WTC11 (cell line): ENCODE results near the gene COL26A1. TPM values are rescaled to one million over a fixed set of nuclear protein-coding genes. Genes with fewer than 3 reads are reported as not detected.

Experiments
- ATAC-seq: fragments of 200-7000 bp; cut with Tn5 transposase; 2 replicates; pipeline ENCODE4 v1.10.0; 2021; ENCODE audit warnings: mild to moderate bottlenecking, moderate library complexity
- CTCF ChIA-PET: fragments of 300-600 bp; sonication (Branson Sonifier 250); formaldehyde crosslinking; loops from one replicate; lab custom pipeline; 2021; ENCODE audit warnings: antibody characterized with exemption; lab: Charles Lee
- POLR2A ChIA-PET: fragments of 350-600 bp; sonication (Branson Sonifier 250); formaldehyde crosslinking; loops from one replicate; lab custom pipeline; 2021; ENCODE audit warnings: antibody characterized with exemption; lab: Charles Lee
- DNase-seq: peaks from one replicate; pipeline ENCODE4 v3.0.0; 2021; ENCODE audit warnings: low spot score
- H3K27ac Mint-ChIP-seq: 2 replicates; pipeline ENCODE4 v1.8.0; 2021; ENCODE audit warnings: mixed read lengths
- H3K27me3 Mint-ChIP-seq: 2 replicates; pipeline ENCODE4 v1.8.0; 2021; ENCODE audit warnings: low read depth, mild to moderate bottlenecking, moderate library complexity, mixed read lengths
- H3K36me3 Mint-ChIP-seq: 2 replicates; pipeline ENCODE4 v1.8.0; 2021; ENCODE audit warnings: mixed read lengths
- H3K4me1 Mint-ChIP-seq: 2 replicates; pipeline ENCODE4 v1.8.0; 2022; ENCODE audit warnings: mixed read lengths
- H3K4me3 Mint-ChIP-seq: 2 replicates; pipeline ENCODE4 v1.8.0; 2021; ENCODE audit warnings: mild to moderate bottlenecking, moderate library complexity, mixed read lengths
- H3K9me3 Mint-ChIP-seq: 2 replicates; pipeline ENCODE4 v1.8.0; 2021; ENCODE audit warnings: mixed read lengths
- AFF4 ChIP-seq: sonication (generic); formaldehyde crosslinking; IDR thresholded peaks from 2 replicates; pipeline ENCODE4 v1.8.1; 2023; ENCODE audit warnings: mild to moderate bottlenecking, missing genetic modification reagents, borderline replicate concordance
- ATF1 ChIP-seq: sonication (generic); formaldehyde crosslinking; IDR thresholded peaks from 2 replicates; pipeline ENCODE4 v1.8.1; 2023; ENCODE audit warnings: mild to moderate bottlenecking, moderate library complexity, missing genetic modification reagents
- ATF3 ChIP-seq: sonication (generic); formaldehyde crosslinking; conservative IDR thresholded peaks from 2 replicates; pipeline ENCODE4 v1.8.1; 2022; ENCODE audit warnings: mild to moderate bottlenecking, missing genetic modification reagents
- CDX4 ChIP-seq: fragments of 250-450 bp; sonication (Bioruptor Pico); IDR thresholded peaks from 2 replicates; pipeline ENCODE4 v1.9.0; 2021; ENCODE audit warnings: moderate library complexity, mild to moderate bottlenecking, inconsistent platforms, borderline replicate concordance
- CREB1 ChIP-seq: sonication (generic); formaldehyde crosslinking; IDR thresholded peaks from 2 replicates; pipeline ENCODE4 v1.8.0; 2023; ENCODE audit warnings: mild to moderate bottlenecking, missing genetic modification reagents
- CTCF ChIP-seq: fragments of 200-600 bp; IDR thresholded peaks from 2 replicates; pipeline ENCODE4 v1.8.0; 2022; ENCODE audit warnings: antibody characterized with exemption
- ELF4 ChIP-seq: sonication (generic); formaldehyde crosslinking; IDR thresholded peaks from 2 replicates; pipeline ENCODE4 v1.8.1; 2022; ENCODE audit warnings: low read depth, mild to moderate bottlenecking, moderate library complexity, missing genetic modification reagents
- ETV6 ChIP-seq: sonication (generic); formaldehyde crosslinking; IDR thresholded peaks from 2 replicates; pipeline ENCODE4 v1.8.1; 2022; ENCODE audit warnings: mild to moderate bottlenecking, missing genetic modification reagents
- FOXK1 ChIP-seq: sonication (generic); formaldehyde crosslinking; IDR thresholded peaks from 2 replicates; pipeline ENCODE4 v1.8.0; 2022; ENCODE audit warnings: mild to moderate bottlenecking, moderate library complexity, missing genetic modification reagents
- GABPB1 ChIP-seq: sonication (generic); formaldehyde crosslinking; IDR thresholded peaks from 2 replicates; pipeline ENCODE4 v1.8.1; 2023; ENCODE audit warnings: mild to moderate bottlenecking, missing genetic modification reagents
- IRF1 ChIP-seq: sonication (generic); formaldehyde crosslinking; IDR thresholded peaks from 2 replicates; pipeline ENCODE4 v1.8.0; 2023; ENCODE audit warnings: missing genetic modification reagents
- MYBL2 ChIP-seq: sonication (generic); formaldehyde crosslinking; IDR thresholded peaks from 2 replicates; pipeline ENCODE4 v1.8.1; 2023; ENCODE audit warnings: mild to moderate bottlenecking, moderate library complexity, missing genetic modification reagents
- SMAD3 ChIP-seq: sonication (generic); formaldehyde crosslinking; IDR thresholded peaks from 2 replicates; pipeline ENCODE4 v1.8.0; 2022; ENCODE audit warnings: missing genetic modification reagents, mild to moderate bottlenecking, borderline replicate concordance
- TCF7 ChIP-seq: sonication (generic); formaldehyde crosslinking; IDR thresholded peaks from 2 replicates; pipeline ENCODE4 v1.8.0; 2022; ENCODE audit warnings: mild to moderate bottlenecking, low read depth, missing genetic modification reagents, moderate library complexity
- ZBTB43 ChIP-seq: sonication (generic); formaldehyde crosslinking; IDR thresholded peaks from 2 replicates; pipeline ENCODE4 v1.8.1; 2023; ENCODE audit warnings: mild to moderate bottlenecking, missing genetic modification reagents
- ZMAT4 ChIP-seq: fragments of 250-450 bp; sonication (Bioruptor Pico); IDR thresholded peaks from 2 replicates; pipeline ENCODE4 v1.9.0; 2021; ENCODE audit warnings: mild to moderate bottlenecking
- ZNF121 ChIP-seq: sonication (generic); formaldehyde crosslinking; IDR thresholded peaks from 2 replicates; pipeline ENCODE4 v1.8.0; 2023; ENCODE audit warnings: missing genetic modification reagents
- ZNF396 ChIP-seq: fragments of 250-450 bp; sonication (Bioruptor Pico); IDR thresholded peaks from 2 replicates; pipeline ENCODE4 v1.8.0; 2021; ENCODE audit warnings: mild to moderate bottlenecking, moderate library complexity, borderline replicate concordance
- total RNA-seq: library from RNA; stranded (reverse); gene quantifications from 3 replicates; pipeline ENCODE4 v1.2.3, GENCODE V29; 2021

The COL26A1 gene
- total RNA-seq, 1 experiment from 2014 or later, result 64.4 TPM

- TF ChIP-seq ATF3 (no peak), CDX4 (CRISPR knock-in tag) (no peak), ATF1 (CRISPR knock-in tag) (no peak), FOXK1 (CRISPR knock-in tag) (no peak), ZBTB43 (CRISPR knock-in tag) (no peak), ELF4 (CRISPR knock-in tag) (no peak), MYBL2 (CRISPR knock-in tag) (no peak)
Measured at GRCh38 chr7:101441890-101442289, 79.2 kb downstream of the COL26A1 start (continued).

- DNase-seq, result no peak
- peak overlapping the region; percentile 51 for H3K27ac Mint-ChIP-seq
- ChIA-PET POLR2A (no interaction called here), CTCF (no interaction called here)
- no peak for ATAC-seq
- H3K27me3 Mint-ChIP-seq, result no peaks in the 10 kb centered on the region
- no peak overlapping the region for H3K4me3 Mint-ChIP-seq
- no peaks in the 10 kb centered on the region for H3K9me3 Mint-ChIP-seq
- no peaks in the 10 kb centered on the region for H3K36me3 Mint-ChIP-seq
- H3K4me1 Mint-ChIP-seq, result peaks cover 3% of the 10 kb centered on the region; the same call in 1 of the 2 replicates
- TF ChIP-seq AFF4 (CRISPR knock-in tag) (no peak), ZBTB43 (CRISPR knock-in tag) (peak; percentile 81; the same call in 1 of the 2 replicates)
- TF ChIP-seq, all 79 proteins: peak for 1
Measured at GRCh38 chr7:101442426-101443070, 79.9 kb downstream of the COL26A1 start.

- CTCF ChIA-PET, result interaction anchor here (0.7 to 0.9 kb wide), 4 partner anchors 10 to 216 kb away, joined by 3 to 4 read pairs (median 4); no protein-coding TSS in a partner anchor
Measured at GRCh38 chr7:101450064-101450463, 87.4 kb downstream of the COL26A1 start.

More at GRCh38 chr7:101450064-101450463, 87.4 kb downstream of the COL26A1 start:
- Mint-ChIP-seq H3K27me3 (no peaks in the 10 kb centered on the region), H3K4me1 (no peaks in the 10 kb centered on the region), H3K9me3 (no peaks in the 10 kb centered on the region), H3K4me3 (no peak overlapping the region), H3K36me3 (peaks cover 8% of the 10 kb centered on the region; the same call in 1 of the 2 replicates), H3K27ac (no peak overlapping the region)
- POLR2A ChIA-PET, result no interaction called here
- DNase-seq (no peak), ATAC-seq (no peak)
- TF ChIP-seq TCF7 (CRISPR knock-in tag) (no peak), SMAD3 (no peak), IRF1 (CRISPR knock-in tag) (no peak), GABPB1 (CRISPR knock-in tag) (no peak), ZNF121 (no peak), ATF3 (no peak), ETV6 (CRISPR knock-in tag) (no peak), CTCF (no peak), CREB1 (no peak), ZMAT4 (CRISPR knock-in tag) (no peak), ZNF396 (CRISPR knock-in tag) (no peak)
